ENCODE measurements around the gene MTCL1.

GRCh38 chr18:8869696-8870095 lies 164.3 kb downstream of the MTCL1 start:
- TF ChIP-seq CEBPB (IDR thresholded peaks at IDR 0.05) (no peak), REST (IDR thresholded peaks at IDR 0.05; ENCODE audit: low read depth) (no peak), EP300 (IDR thresholded peaks at IDR 0.05; ENCODE audit: borderline replicate concordance) (no peak)

Measured in Ishikawa (cell line).